Chondrocyte (in vitro differentiated cells): ENCODE data around the gene CBY1. TPM values are rescaled to one million over a fixed set of nuclear protein-coding genes. Genes with fewer than 3 reads are reported as not detected.

Source experiments
- DNase-seq: peaks from one replicate; pipeline ENCODE4 v3.0.0; 2021; ENCODE audit warnings: mixed read lengths, low spot score
- H3K27ac Mint-ChIP-seq: one replicate; pipeline ENCODE4 v1.8.0; 2021; ENCODE audit warnings: mild to moderate bottlenecking, moderate library complexity, mixed read lengths; ENCODE audit not compliant: unreplicated experiment
- H3K27me3 Mint-ChIP-seq: 2 replicates; pipeline ENCODE4 v1.8.0; 2021; ENCODE audit warnings: low read depth, mixed read lengths
- H3K36me3 Mint-ChIP-seq: 2 replicates; pipeline ENCODE4 v1.8.0; 2021; ENCODE audit warnings: low read depth, mixed read lengths
- H3K4me1 Mint-ChIP-seq: 2 replicates; pipeline ENCODE4 v1.8.0; 2021; ENCODE audit warnings: low read depth, mild to moderate bottlenecking, mixed read lengths
- H3K4me3 Mint-ChIP-seq: one replicate; pipeline ENCODE4 v1.8.0; 2021; ENCODE audit warnings: mild to moderate bottlenecking, moderate library complexity, mixed read lengths; ENCODE audit not compliant: unreplicated experiment
- H3K9me3 Mint-ChIP-seq: 2 replicates; pipeline ENCODE4 v1.8.0; 2021; ENCODE audit warnings: low read depth, mixed read lengths
- CTCF ChIP-seq: fragments of 200-600 bp; sonication (generic); IDR thresholded peaks from 2 replicates; pipeline ENCODE4 v1.5.0; 2021; ENCODE audit warnings: antibody characterized with exemption, mild to moderate bottlenecking, moderate library complexity
- total RNA-seq: library from RNA; stranded (reverse); gene quantifications from 3 replicates; pipeline ENCODE4 v1.2.1, GENCODE V29; 2021

CBY1 gene
- total RNA-seq, 1 donor from 2014 or later, result 29.9 TPM

- no peak overlapping the region for H3K4me3 Mint-ChIP-seq
These were observed 37.8 kb upstream of the CBY1 start for GRCh38 chr22:38618682-38619081.

GRCh38 chr22:38623351-38623750 is 33.1 kb upstream of the CBY1 start:
- no peak for TF ChIP-seq CTCF
- no peaks in the 10 kb centered on the region for H3K4me1 Mint-ChIP-seq
- no peaks in the 10 kb centered on the region for H3K27me3 Mint-ChIP-seq
- no peak overlapping the region for H3K4me3 Mint-ChIP-seq
- H3K27ac Mint-ChIP-seq, result no peak overlapping the region
- H3K9me3 Mint-ChIP-seq, result peaks cover 7% of the 10 kb centered on the region
- peaks cover 11% of the 10 kb centered on the region for H3K36me3 Mint-ChIP-seq
- no peak for DNase-seq

More at GRCh38 chr22:38618682-38619081, 37.8 kb upstream of the CBY1 start:
- no peak for TF ChIP-seq CTCF
- no peak overlapping the region for H3K27ac Mint-ChIP-seq
- no peaks in the 10 kb centered on the region for H3K27me3 Mint-ChIP-seq
- DNase-seq, result no peak
- H3K4me1 Mint-ChIP-seq, result peaks cover 5% of the 10 kb centered on the region
- H3K9me3 Mint-ChIP-seq, result peaks cover 12% of the 10 kb centered on the region
- peaks cover 27% of the 10 kb centered on the region for H3K36me3 Mint-ChIP-seq

GRCh38 chr22:38628444-38628843 is 28.0 kb upstream of the CBY1 start:
- H3K4me3 Mint-ChIP-seq, result no peak overlapping the region
- no peak for DNase-seq

GRCh38 chr22:38629108-38629507 is 27.3 kb upstream of the CBY1 start:
- H3K27me3 Mint-ChIP-seq, result no peaks in the 10 kb centered on the region
- DNase-seq, result no peak
- H3K9me3 Mint-ChIP-seq, result no peaks in the 10 kb centered on the region
- no peak overlapping the region for H3K4me3 Mint-ChIP-seq
- no peak overlapping the region for H3K27ac Mint-ChIP-seq
- TF ChIP-seq CTCF, result no peak
- peaks cover 18% of the 10 kb centered on the region for H3K36me3 Mint-ChIP-seq
- H3K4me1 Mint-ChIP-seq, result no peaks in the 10 kb centered on the region

More at GRCh38 chr22:38628444-38628843, 28.0 kb upstream of the CBY1 start:
- Mint-ChIP-seq H3K27ac (no peak overlapping the region), H3K4me1 (no peaks in the 10 kb centered on the region), H3K36me3 (peaks cover 18% of the 10 kb centered on the region), H3K9me3 (no peaks in the 10 kb centered on the region), H3K27me3 (no peaks in the 10 kb centered on the region)
- TF ChIP-seq CTCF, result no peak

- TF ChIP-seq CTCF, result no peak
- no peak for DNase-seq
- Mint-ChIP-seq H3K4me1 (no peaks in the 10 kb centered on the region), H3K27me3 (no peaks in the 10 kb centered on the region), H3K36me3 (peaks cover 23% of the 10 kb centered on the region), H3K27ac (no peak overlapping the region), H3K9me3 (no peaks in the 10 kb centered on the region), H3K4me3 (no peak overlapping the region)
These were observed 24.7 kb upstream of the CBY1 start for GRCh38 chr22:38631724-38632123.
